ENCODE measurements around the gene SEMA3B.

GRCh38 chr3:50276762-50277101, 7.8 kb downstream of the SEMA3B start:
- no peak for TF ChIP-seq EP300 (IDR thresholded peaks at IDR 0.05)
- no peak for TF ChIP-seq POLR2AphosphoS5 (IDR thresholded peaks at IDR 0.05)
- TF ChIP-seq, protein P1, sequence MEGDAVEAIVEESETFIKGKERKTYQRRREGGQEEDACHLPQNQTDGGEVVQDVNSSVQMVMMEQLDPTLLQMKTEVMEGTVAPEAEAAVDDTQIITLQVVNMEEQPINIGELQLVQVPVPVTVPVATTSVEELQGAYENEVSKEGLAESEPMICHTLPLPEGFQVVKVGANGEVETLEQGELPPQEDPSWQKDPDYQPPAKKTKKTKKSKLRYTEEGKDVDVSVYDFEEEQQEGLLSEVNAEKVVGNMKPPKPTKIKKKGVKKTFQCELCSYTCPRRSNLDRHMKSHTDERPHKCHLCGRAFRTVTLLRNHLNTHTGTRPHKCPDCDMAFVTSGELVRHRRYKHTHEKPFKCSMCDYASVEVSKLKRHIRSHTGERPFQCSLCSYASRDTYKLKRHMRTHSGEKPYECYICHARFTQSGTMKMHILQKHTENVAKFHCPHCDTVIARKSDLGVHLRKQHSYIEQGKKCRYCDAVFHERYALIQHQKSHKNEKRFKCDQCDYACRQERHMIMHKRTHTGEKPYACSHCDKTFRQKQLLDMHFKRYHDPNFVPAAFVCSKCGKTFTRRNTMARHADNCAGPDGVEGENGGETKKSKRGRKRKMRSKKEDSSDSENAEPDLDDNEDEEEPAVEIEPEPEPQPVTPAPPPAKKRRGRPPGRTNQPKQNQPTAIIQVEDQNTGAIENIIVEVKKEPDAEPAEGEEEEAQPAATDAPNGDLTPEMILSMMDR (IDR thresholded peaks at IDR 0.05) = no peak
- no peak for TF ChIP-seq POLR2A (IDR thresholded peaks at IDR 0.05; ENCODE audit: low read depth)

All from esophagus muscularis mucosa (tissue), 4 donors.